MM.1S (cell line): ENCODE measurements around the gene DAW1.

Experiments
- DNase-seq: peaks from one replicate; pipeline ENCODE4 v3.0.0-alpha.2; 2015
- H2AFZ ChIP-seq: fragments of 300-600 bp; sonication (generic); 2 replicates; pipeline ENCODE4 v1.6.0; 2016; ENCODE audit warnings: antibody characterized with exemption, low read length
- H3F3A ChIP-seq: fragments of 300-600 bp; sonication (generic); 2 replicates; pipeline ENCODE4 v1.6.1; 2016; ENCODE audit warnings: mild to moderate bottlenecking, antibody characterized with exemption, low read length, moderate library complexity, mixed read lengths; ENCODE audit not compliant: insufficient read depth
- H3K27ac ChIP-seq: fragments of 300-600 bp; sonication (generic); 2 replicates; pipeline ENCODE4 v1.5.1; 2016; ENCODE audit warnings: mild to moderate bottlenecking, low read length
- H3K27me3 ChIP-seq: fragments of 300-600 bp; sonication (generic); replicated peaks from 2 replicates; pipeline ENCODE4 v1.6.0; 2016; ENCODE audit warnings: low read length; ENCODE audit not compliant: insufficient read depth
- H3K36me3 ChIP-seq: fragments of 300-600 bp; sonication (generic); replicated peaks from 2 replicates; pipeline ENCODE4 v1.6.1; 2016; ENCODE audit warnings: mild to moderate bottlenecking, low read length, mixed read lengths; ENCODE audit not compliant: insufficient read depth
- H3K4me1 ChIP-seq: fragments of 300-600 bp; sonication (generic); 2 replicates; pipeline ENCODE4 v1.6.1; 2016; ENCODE audit warnings: low read length, mixed read lengths
- H3K4me2 ChIP-seq: fragments of 300-600 bp; sonication (generic); 2 replicates; pipeline ENCODE4 v1.6.0; 2016; ENCODE audit warnings: low read depth, low read length
- H3K4me3 ChIP-seq: fragments of 300-600 bp; sonication (generic); 2 replicates; pipeline ENCODE4 v1.5.1; 2016; ENCODE audit warnings: low read length, mixed read lengths
- H3K79me2 ChIP-seq: fragments of 300-600 bp; sonication (generic); 2 replicates; pipeline ENCODE4 v1.6.1; 2016; ENCODE audit warnings: mixed run types, low read length, mixed read lengths
- H3K9ac ChIP-seq: fragments of 300-600 bp; sonication (generic); 2 replicates; pipeline ENCODE4 v1.6.1; 2016; ENCODE audit warnings: low read length, mixed read lengths
- H3K9me2 ChIP-seq: fragments of 300-600 bp; sonication (generic); replicated peaks from 2 replicates; pipeline ENCODE4 v1.6.1; 2016; ENCODE audit warnings: mild to moderate bottlenecking, low read length, mixed read lengths; ENCODE audit not compliant: insufficient read depth
- H3K9me3 ChIP-seq: fragments of 300-600 bp; sonication (generic); replicated peaks from 2 replicates; pipeline ENCODE4 v1.6.1; 2016; ENCODE audit warnings: mild to moderate bottlenecking, low read length, mixed read lengths; ENCODE audit not compliant: insufficient read depth
- H4K20me1 ChIP-seq: fragments of 300-600 bp; sonication (generic); 2 replicates; pipeline ENCODE4 v1.6.1; 2016; ENCODE audit warnings: mild to moderate bottlenecking, low read length, moderate library complexity, mixed read lengths; ENCODE audit not compliant: insufficient read depth
- EZH2 ChIP-seq: fragments of 300-600 bp; sonication (generic); optimal IDR thresholded peaks from 2 replicates; pipeline ENCODE3; 2017; ENCODE audit warnings: low read depth, mild to moderate bottlenecking, antibody characterized with exemption, low read length, mixed read lengths
- EZH2phosphoT487 ChIP-seq: fragments of 300-600 bp; sonication (generic); IDR thresholded peaks from 2 replicates; pipeline ENCODE4 v1.6.1; 2018; ENCODE audit warnings: antibody characterized with exemption, low read length
- TF ChIP-seq, protein P1 (sequence below): fragments of 300-600 bp; sonication (generic); IDR thresholded peaks from 2 replicates; pipeline ENCODE4 v1.5.1; 2016; ENCODE audit warnings: antibody characterized with exemption, low read length, mixed read lengths

Gene DAW1

DNA sequence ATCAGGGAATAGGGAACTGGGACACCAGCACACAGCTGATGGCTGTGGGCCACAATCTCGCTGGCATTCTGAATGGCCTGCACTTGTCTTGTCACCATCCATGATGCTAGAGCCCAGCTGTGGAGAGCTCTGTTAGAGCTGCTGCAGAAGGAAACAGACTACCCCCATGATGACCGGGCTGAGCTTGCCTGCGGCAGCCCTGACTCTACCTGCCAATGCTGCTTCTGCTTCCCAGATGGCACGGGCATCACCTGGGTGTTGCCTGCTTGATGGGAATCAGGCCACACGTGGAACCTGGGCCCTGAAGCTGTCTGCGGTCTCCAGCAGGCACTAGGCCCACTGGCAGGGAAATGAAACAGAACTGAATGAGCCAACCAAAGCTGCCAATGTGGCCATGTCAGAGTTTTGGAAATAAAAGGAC lies 11.2 kb upstream of the DAW1 start:
- no peak for TF ChIP-seq EZH2phosphoT487
- TF ChIP-seq EZH2: no peak
- TF ChIP-seq, protein P1, sequence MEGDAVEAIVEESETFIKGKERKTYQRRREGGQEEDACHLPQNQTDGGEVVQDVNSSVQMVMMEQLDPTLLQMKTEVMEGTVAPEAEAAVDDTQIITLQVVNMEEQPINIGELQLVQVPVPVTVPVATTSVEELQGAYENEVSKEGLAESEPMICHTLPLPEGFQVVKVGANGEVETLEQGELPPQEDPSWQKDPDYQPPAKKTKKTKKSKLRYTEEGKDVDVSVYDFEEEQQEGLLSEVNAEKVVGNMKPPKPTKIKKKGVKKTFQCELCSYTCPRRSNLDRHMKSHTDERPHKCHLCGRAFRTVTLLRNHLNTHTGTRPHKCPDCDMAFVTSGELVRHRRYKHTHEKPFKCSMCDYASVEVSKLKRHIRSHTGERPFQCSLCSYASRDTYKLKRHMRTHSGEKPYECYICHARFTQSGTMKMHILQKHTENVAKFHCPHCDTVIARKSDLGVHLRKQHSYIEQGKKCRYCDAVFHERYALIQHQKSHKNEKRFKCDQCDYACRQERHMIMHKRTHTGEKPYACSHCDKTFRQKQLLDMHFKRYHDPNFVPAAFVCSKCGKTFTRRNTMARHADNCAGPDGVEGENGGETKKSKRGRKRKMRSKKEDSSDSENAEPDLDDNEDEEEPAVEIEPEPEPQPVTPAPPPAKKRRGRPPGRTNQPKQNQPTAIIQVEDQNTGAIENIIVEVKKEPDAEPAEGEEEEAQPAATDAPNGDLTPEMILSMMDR: no peak
- no peaks in the 10 kb centered on the region for H4K20me1 ChIP-seq
- H3K4me3 ChIP-seq: no peak overlapping the region
- no peaks in the 10 kb centered on the region for H3K9me3 ChIP-seq
- no peaks in the 10 kb centered on the region for H3K4me1 ChIP-seq
- H3F3A ChIP-seq: no peaks in the 10 kb centered on the region
- H3K27ac ChIP-seq: no peak overlapping the region
- DNase-seq: no peak
- no peaks in the 10 kb centered on the region for H3K36me3 ChIP-seq
- H3K79me2 ChIP-seq: no peaks in the 10 kb centered on the region
- H3K9ac ChIP-seq: no peak overlapping the region
- no peaks in the 10 kb centered on the region for H3K9me2 ChIP-seq
- H2AFZ ChIP-seq: no peak overlapping the region
- no peak overlapping the region for H3K4me2 ChIP-seq
- no peaks in the 10 kb centered on the region for H3K27me3 ChIP-seq

DNA sequence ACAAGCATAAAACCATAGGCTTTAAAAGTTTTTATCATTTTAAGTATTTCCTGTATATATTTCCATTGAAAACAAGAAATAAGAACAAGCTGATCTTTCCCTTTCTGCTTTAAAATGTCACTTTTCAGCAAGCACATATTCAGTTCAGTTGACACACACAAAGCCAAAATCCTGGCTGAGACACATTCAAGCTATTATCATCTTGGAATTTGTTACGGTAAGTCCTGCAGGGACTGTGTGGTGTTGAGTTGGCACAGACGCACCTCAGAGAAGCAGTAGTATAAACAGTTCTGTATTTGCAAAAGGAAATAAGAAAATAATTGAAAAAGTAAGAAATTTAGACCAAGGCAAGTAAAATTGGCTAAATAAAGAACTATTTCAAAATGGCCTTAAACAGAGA lies 10.4 kb upstream of the DAW1 start:
- H3K9me2 ChIP-seq: no peaks in the 10 kb centered on the region

DNA sequence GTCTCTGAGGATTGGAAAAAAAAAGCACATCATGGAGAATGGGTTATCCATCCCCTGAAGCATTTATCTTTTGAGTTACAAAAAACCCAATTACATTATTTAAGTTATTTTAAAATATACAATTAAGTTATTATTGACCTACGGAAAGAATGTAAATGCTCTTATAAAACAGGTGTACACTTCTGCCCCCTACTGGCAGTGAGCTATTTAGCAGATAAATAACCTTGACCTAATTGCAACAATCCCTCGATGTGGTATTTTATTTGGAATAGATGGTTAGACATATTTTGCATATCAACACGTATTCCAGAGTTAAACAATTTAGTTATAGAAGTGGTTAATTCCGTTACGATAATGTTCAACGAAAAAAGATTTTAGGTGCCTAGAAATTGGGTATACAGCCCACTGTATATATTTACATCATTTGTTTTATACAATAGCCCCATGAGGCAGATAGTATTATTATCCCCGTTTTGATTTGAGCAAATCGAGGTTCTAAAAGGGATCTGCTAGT lies 9.1 kb upstream of the DAW1 start:
- no peaks in the 10 kb centered on the region for H3F3A ChIP-seq
- no peaks in the 10 kb centered on the region for H3K4me1 ChIP-seq
- H3K4me3 ChIP-seq: no peak overlapping the region
- no peak overlapping the region for H3K9ac ChIP-seq
- no peaks in the 10 kb centered on the region for H3K27me3 ChIP-seq
- no peaks in the 10 kb centered on the region for H4K20me1 ChIP-seq
- H3K9me3 ChIP-seq: no peaks in the 10 kb centered on the region
- TF ChIP-seq EZH2phosphoT487 (no peak), EZH2 (no peak)
- TF ChIP-seq, protein P1: peak; percentile 56
- no peak overlapping the region for H3K4me2 ChIP-seq
- H3K27ac ChIP-seq: no peak overlapping the region
- H3K9me2 ChIP-seq: no peaks in the 10 kb centered on the region
- H3K36me3 ChIP-seq: no peaks in the 10 kb centered on the region
- no peak overlapping the region for H2AFZ ChIP-seq
- H3K79me2 ChIP-seq: no peaks in the 10 kb centered on the region
- peak; percentile 57 for DNase-seq

More for the DNA sequence above, 10.4 kb upstream of the DAW1 start:
- Histone ChIP-seq H3K4me2 (no peak overlapping the region), H4K20me1 (no peaks in the 10 kb centered on the region), H3K4me1 (no peaks in the 10 kb centered on the region), H3K9me3 (no peaks in the 10 kb centered on the region), H3K27me3 (no peaks in the 10 kb centered on the region), H3K79me2 (no peaks in the 10 kb centered on the region), H3F3A (no peaks in the 10 kb centered on the region), H3K27ac (no peak overlapping the region), H3K36me3 (no peaks in the 10 kb centered on the region), H3K9ac (no peak overlapping the region), H2AFZ (no peak overlapping the region), H3K4me3 (no peak overlapping the region)
- TF ChIP-seq EZH2phosphoT487: no peak
- TF ChIP-seq, protein P1: no peak
- no peak for TF ChIP-seq EZH2
- no peak for DNase-seq
